ENCODE results near the gene MTHFD2.
"Not testable (repeated sequence)": the region's sequence is repeated elsewhere in the genome, so short reads cannot be mapped to it uniquely, and the experiment has no call there.

The MTHFD2 gene

GRCh38 chr2:74198461-74199274 is at the start of gene MTHFD2:
Gene MTHFD2 (plus strand): TSS chr2:74198615. CDS start chr2:74198642, 27 bp downstream.
- DNase-seq = peak; percentile 98

- DNase-seq = no peak
Observed at GRCh38 chr2:74149247-74149525, 49.2 kb upstream of the MTHFD2 start.

DNA sequence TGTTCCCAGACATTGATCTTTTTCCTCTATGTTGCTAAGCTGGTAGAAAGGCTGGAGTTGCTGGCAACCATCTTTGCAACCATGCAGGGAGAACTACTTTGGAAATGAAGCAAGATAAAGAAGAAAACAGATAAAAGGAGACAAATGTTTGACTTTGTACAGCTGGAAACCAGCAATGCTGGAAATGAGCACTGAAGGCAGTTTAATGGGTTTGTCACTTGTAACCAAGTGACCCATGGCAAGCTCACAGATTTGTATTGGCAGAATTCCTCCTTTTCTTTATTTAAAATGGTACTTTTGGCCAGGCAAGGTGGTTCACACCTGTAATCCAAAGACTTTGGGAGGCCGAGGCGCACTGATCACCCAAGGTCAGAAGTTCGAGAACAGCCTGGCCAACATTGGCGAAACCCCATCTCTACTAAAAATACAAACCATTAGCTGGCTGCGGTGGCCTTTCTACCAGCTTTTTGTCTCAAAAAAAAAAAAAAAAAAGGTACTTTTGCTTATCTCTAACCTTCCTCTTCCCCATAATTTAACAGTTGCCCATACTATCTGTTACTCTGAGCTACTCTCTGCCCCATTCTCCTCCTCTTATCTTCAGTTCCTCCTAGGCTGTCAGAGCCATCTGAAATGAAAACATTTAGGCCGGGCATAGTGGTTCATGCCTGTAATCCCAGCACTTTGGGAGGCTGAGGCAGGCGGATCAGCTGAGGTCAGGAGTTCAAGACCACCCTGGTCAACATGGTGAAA is 48.7 kb upstream of the MTHFD2 start:
- no peak for DNase-seq

DNA sequence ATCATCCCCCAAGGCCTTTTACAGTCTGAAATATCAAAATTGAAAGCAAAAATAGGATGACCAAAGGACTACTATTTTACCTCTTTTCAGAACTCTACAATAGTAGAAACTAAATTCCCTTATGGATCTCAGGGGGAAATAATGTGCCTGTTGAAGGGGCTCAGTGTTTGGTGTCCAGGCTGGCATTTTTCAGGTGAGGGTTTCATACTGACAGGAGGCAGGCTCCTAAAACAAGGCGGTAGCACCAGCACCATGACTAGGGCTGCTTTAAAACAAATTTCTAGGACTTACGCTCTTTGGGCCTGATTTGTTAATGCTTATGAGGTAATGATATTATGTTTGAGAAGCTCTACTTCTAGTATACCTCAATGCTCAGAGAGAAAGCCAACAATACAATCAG is 45.5 kb upstream of the MTHFD2 start:
- no peak for DNase-seq

- no peak for DNase-seq
Observed at GRCh38 chr2:74155830-74156229, 42.6 kb upstream of the MTHFD2 start.

- DNase-seq = no peak
Observed at GRCh38 chr2:74162951-74163350, 35.5 kb upstream of the MTHFD2 start.

DNA sequence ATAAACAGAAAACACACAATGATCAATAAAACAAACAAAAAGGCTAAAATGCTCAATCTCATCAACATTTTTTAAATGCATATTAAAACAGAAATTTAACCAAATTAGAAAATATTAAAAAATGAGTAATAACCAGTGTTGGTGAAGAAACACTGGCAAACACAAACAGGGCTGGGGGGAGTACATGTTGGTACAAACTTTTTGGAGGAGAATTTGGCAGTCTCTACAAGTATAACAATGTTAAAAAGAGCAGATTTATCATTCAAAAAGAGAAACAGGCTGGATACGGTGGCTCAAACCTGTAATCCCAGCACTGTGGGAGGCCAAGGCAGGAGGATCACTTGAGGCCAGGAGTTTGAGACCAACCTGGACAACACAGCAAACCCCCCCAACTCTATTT is 33.7 kb upstream of the MTHFD2 start:
- no peak for DNase-seq

DNA sequence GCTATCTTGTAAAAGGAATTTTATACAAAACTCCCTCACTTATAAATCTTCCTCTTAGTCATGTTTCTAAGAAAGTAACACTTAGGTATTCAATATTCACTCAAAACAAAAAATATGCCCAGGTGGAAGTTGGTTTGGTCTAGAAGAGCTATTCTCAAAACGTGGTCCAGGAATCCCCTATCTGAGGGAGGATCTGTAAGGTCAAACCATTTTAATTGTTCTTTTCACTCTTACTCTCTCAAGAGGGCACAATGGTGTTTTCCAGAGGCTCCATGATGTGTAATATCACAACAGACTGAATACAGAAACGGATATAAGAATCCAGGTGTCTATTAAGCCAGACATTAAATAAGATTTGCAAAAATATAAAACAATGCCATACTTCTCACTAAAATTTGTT is 29.7 kb upstream of the MTHFD2 start:
- DNase-seq = no peak

DNA sequence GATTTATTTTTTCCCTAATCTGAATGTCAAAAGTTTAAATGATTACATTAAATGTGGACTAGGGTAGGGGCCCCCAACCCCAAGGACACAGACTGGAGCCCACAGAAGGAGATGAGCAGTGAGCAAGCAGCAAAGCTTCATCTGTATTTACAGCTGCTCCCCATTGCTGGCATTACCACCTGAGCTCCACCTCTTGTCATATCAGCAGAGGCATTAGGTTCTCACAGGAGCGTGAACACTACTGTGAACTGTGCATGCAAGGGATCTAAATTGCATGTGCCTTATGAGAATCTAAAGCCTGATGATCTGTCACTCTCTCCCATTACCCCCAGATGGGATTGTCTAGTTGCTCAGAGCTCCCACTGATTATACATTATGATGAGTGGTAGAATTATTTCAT is 23.5 kb upstream of the MTHFD2 start:
- no peak for DNase-seq

DNA sequence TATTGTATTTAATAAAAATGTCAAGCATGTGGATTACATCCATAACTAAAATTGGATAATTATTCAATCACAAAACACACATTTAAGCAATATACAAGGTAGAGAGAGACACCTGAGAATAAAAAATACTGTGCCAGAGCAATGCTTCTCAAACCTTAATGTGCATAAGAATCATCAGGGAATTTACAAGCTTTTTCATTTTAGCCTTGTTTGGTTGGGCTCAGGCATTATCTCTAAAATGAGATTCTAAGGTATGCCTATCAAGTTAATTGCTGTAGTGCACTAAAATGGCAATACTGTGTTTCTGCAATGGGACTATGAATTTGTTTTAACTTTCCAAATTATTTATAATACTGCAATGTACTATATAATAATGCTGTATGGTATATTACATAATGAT is 20.7 kb upstream of the MTHFD2 start:
- DNase-seq = no peak

GRCh38 chr2:74178211-74179062 is 20.0 kb upstream of the MTHFD2 start, which contains the start of gene MOB1A:
Gene MOB1A (minus strand): TSS chr2:74178879. CDS start chr2:74178674, 205 bp downstream.
- DNase-seq = peak; percentile 97

GRCh38 chr2:74179063-74179865 is 19.2 kb upstream of the MTHFD2 start:
- no peak for DNase-seq

GRCh38 chr2:74181739-74182138 is 16.7 kb upstream of the MTHFD2 start:
- no peak for DNase-seq

- DNase-seq = no peak
Observed at GRCh38 chr2:74183878-74184277, 14.5 kb upstream of the MTHFD2 start.

- no peak for DNase-seq
Observed at GRCh38 chr2:74186038-74186437, 12.4 kb upstream of the MTHFD2 start.

GRCh38 chr2:74186706-74187105 is 11.7 kb upstream of the MTHFD2 start:
- DNase-seq = not testable (repeated sequence)

DNA sequence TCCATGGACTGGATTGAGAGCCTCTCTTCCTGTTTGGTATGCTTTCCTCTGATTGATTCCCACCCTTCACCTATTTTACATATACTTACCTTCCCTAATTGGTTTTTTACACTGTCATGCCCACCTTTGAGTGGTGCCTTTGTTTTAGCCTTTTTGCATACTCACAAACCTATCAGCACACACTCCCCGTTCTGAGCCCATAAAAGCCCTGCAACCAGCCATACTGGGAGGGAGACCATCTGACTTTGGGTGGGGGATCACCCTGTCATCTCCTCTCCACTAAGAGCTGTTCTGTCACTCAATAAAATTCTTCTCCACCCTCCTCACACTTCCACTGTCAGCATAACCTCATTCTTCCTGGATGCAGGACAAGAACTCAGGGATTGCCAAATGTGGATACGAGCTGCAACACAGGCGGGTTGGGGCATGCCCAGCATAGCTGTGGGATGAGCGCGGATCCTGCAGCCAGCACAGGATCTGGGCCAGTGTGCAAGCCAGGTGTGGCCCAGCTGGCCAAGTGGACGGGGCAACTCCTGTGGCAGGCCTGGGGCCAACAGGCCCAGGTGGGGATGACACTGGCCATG is 10.3 kb upstream of the MTHFD2 start:
- no peak for DNase-seq

- DNase-seq = no peak
Observed at GRCh38 chr2:74188696-74189095, 9.7 kb upstream of the MTHFD2 start.

DNA sequence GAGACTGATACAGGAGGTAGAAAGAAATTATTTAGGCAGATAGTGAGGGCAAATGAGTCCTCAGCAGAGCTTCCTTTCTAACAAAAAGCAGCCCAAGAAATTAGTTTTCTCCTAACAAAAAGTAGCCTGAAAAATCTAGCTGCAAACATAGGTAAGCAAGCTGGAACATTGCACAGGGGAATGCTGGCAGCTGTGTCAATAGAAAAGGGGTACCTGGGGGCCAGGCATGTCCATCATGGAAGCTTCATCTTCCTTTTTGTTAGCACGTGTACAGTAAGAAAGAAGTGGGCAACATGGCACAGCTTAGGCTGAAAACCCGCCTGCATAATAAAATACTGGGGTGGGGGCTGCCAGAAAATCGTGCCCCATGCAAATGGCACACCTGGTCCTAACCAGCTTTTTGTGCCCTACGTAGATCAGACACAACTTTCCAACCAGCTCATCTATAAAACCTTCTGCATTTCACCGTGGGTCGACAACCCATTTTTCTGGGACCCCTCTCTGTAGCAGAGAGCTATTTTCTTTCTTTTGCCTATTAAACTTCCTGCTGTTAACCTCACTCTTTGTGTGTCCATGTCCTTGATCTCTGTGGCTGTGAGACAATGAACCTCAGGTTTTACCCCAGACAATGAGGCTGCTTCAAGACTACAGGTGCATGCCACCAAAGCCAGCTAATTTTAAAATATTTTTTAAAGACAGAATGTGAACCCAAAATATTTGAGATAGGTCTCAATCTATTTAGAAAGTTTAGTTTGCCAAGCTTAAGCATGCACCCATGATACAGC is 6.6 kb upstream of the MTHFD2 start:
- no peak for DNase-seq

DNA sequence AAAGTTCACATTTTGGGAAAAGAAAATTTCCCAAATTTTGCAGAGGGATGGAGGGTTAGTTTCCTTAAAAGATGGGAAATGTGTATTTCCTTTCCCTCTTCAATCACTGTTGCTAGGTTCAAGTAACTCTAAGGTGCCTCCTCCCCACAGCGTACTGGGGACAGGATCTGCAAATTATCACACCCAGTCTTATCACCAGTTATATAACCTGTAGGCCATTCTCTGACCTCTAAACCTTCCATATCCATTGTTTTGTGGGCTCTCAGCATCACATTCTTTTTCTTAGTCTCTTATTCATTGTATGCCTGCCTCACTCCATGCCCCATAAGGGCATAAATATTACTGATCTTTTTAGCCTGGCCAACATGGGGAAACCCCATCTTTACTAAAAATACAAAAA is 3.6 kb upstream of the MTHFD2 start:
- DNase-seq = no peak

GRCh38 chr2:74197049-74197448 is 1.4 kb upstream of the MTHFD2 start:
- no peak for DNase-seq

Measured in DMS79 (cell line).